ENCODE data around the gene TAOK1. TPM values are rescaled to one million over a fixed set of nuclear protein-coding genes. Genes with fewer than 3 reads are reported as not detected.

The TAOK1 gene
- total and polyA plus RNA-seq, 2 of the 13 experiments (the other 11 are each of a cell fraction or from before 2014, with no cell fraction given) = 14.1 to 23.0 TPM

- TF ChIP-seq E2F1 (CRISPR knock-in tag; IDR thresholded peaks at IDR 0.05) (no peak), ZNF841 (CRISPR knock-in tag; IDR thresholded peaks at IDR 0.05; ENCODE audit: borderline replicate concordance) (no peak), POLR2A (IDR thresholded peaks at IDR 0.05; ENCODE audit: insufficient read depth in 1 of 2, low read depth in 2 of 2, low read length in 2 of 2) (no peak), ZBTB42 (CRISPR knock-in tag; IDR thresholded peaks at IDR 0.05) (no peak), ZHX1 (CRISPR knock-in tag; IDR thresholded peaks at IDR 0.05; ENCODE audit: low read depth) (no peak), NFATC3 (CRISPR knock-in tag; IDR thresholded peaks at IDR 0.05) (no peak), MYPOP (CRISPR knock-in tag; IDR thresholded peaks at IDR 0.05) (no peak), NFYB (CRISPR knock-in tag; IDR thresholded peaks at IDR 0.05) (no peak), ZNF143 (CRISPR knock-in tag; IDR thresholded peaks at IDR 0.05) (no peak)
Measured at GRCh38 chr17:29368926-29369325, 21.2 kb upstream of the TAOK1 start (continued).

Data from HepG2 (cell line).